ENCODE data around the gene ARAP1.

Gene ARAP1

GRCh38 chr11:72679869-72680268 is 72.3 kb downstream of the ARAP1 start:
- no peak for DNase-seq

- no peak for DNase-seq
Observed at GRCh38 chr11:72678524-72678923, 73.7 kb downstream of the ARAP1 start.

- DNase-seq, result no peak
Observed at GRCh38 chr11:72676861-72677341, 75.3 kb downstream of the ARAP1 start.

GRCh38 chr11:72675221-72675620 is 77.0 kb downstream of the ARAP1 start:
- DNase-seq, result no peak

GRCh38 chr11:72673943-72674828 is 78.0 kb downstream of the ARAP1 start, which contains the start of gene PDE2A:
PDE2A (minus strand) TSS chr11:72674422; CDS start chr11:72674207, 215 bp downstream.
- DNase-seq, result peak; percentile 62

GRCh38 chr11:72673284-72673942 is 78.8 kb downstream of the ARAP1 start:
- DNase-seq, result no peak

GRCh38 chr11:72672597-72673238 is 79.5 kb downstream of the ARAP1 start:
- DNase-seq, result no peak

GRCh38 chr11:72671152-72672099 is 80.8 kb downstream of the ARAP1 start:
- DNase-seq, result no peak

GRCh38 chr11:72670041-72670440 is 82.2 kb downstream of the ARAP1 start:
- DNase-seq, result peak; percentile 61

- peak; percentile 83 for DNase-seq
Observed at GRCh38 chr11:72669527-72669926, 82.7 kb downstream of the ARAP1 start.

- peak; percentile 39 for DNase-seq
Observed at GRCh38 chr11:72668629-72669347, 83.4 kb downstream of the ARAP1 start.

GRCh38 chr11:72665911-72666472 is 86.2 kb downstream of the ARAP1 start:
- no peak for DNase-seq

- no peak for DNase-seq
Observed at GRCh38 chr11:72662036-72662435, 90.2 kb downstream of the ARAP1 start.

- DNase-seq, result no peak
Observed at GRCh38 chr11:72661486-72661885, 90.7 kb downstream of the ARAP1 start.

- no peak for DNase-seq
Observed at GRCh38 chr11:72658989-72659640, 93.1 kb downstream of the ARAP1 start.

GRCh38 chr11:72657411-72658100 is 94.7 kb downstream of the ARAP1 start:
- no peak for DNase-seq

GRCh38 chr11:72655896-72656464 is 96.2 kb downstream of the ARAP1 start:
- DNase-seq, result no peak

GRCh38 chr11:72655014-72655413 is 97.2 kb downstream of the ARAP1 start:
- no peak for DNase-seq

- no peak for DNase-seq
Observed at GRCh38 chr11:72653649-72654048, 98.6 kb downstream of the ARAP1 start.
